H1 (cell line): ENCODE data around the gene TFF3. TPM values are rescaled to one million over a fixed set of nuclear protein-coding genes. Genes with fewer than 3 reads are reported as not detected.

Source experiments
- polyA plus RNA-seq, 7 experiments: library from polyadenylated mRNA; depleted of rRNA in 3 of 7; stranded (reverse) in 5 of 7; unstranded in 2 of 7; fragments of >200 nt in 5 of 7; fragments of 200-250 nt in 2 of 7; gene quantifications; 1 replicate in 5 of 7; 2 replicates in 1 of 7; 4 replicates in 1 of 7; pipeline versions ENCODE4 v1.2.1 to v1.2.3, GENCODE V29; 2011 to 2013; ENCODE audit warnings: missing spikeins in 2 of 7, mixed read lengths in 2 of 7
- total RNA-seq: library from RNA; stranded (reverse); fragmentation: NEBNext Ultra II Directional; extraction: Animal tissue kit (Norgen Biotek cat#: 25700); gene quantifications from 2 replicates; pipeline ENCODE4 v1.2.1, GENCODE V29; 2021
- TF ChIP-seq, protein P1 (sequence below): fragments of 300-600 bp; sonication (generic); IDR thresholded peaks from 2 replicates; pipeline ENCODE4 v1.7.1; 2012; ENCODE audit warnings: low read length, moderate library complexity, mild to moderate bottlenecking, inconsistent platforms; ENCODE audit not compliant: insufficient replicate concordance

The TFF3 gene
- total and polyA plus RNA-seq, 2 of the 8 experiments (the other 6 are each of a cell fraction or from before 2014, with no cell fraction given): 1.7 to 6.7 TPM

DNA sequence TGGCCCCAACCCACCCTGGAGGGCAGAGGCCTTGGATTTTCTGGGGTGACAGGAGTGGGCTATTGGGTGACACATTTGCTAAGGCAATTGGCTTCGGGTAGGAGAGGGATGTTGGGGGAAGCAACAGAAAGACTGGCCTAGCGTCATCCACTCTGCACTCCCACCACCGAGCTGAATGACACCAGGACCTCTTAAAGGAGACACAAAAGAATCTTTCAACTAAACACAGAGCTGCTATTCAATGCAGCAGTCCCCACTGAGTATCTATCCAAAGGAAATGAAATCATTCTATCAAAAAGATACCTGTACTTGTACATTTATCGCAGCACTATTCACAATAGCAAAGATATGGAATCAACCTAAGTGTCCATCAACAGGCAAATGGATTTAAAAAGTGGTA lies 29.4 kb upstream of the TFF3 start (continued):
- TF ChIP-seq, protein P1, sequence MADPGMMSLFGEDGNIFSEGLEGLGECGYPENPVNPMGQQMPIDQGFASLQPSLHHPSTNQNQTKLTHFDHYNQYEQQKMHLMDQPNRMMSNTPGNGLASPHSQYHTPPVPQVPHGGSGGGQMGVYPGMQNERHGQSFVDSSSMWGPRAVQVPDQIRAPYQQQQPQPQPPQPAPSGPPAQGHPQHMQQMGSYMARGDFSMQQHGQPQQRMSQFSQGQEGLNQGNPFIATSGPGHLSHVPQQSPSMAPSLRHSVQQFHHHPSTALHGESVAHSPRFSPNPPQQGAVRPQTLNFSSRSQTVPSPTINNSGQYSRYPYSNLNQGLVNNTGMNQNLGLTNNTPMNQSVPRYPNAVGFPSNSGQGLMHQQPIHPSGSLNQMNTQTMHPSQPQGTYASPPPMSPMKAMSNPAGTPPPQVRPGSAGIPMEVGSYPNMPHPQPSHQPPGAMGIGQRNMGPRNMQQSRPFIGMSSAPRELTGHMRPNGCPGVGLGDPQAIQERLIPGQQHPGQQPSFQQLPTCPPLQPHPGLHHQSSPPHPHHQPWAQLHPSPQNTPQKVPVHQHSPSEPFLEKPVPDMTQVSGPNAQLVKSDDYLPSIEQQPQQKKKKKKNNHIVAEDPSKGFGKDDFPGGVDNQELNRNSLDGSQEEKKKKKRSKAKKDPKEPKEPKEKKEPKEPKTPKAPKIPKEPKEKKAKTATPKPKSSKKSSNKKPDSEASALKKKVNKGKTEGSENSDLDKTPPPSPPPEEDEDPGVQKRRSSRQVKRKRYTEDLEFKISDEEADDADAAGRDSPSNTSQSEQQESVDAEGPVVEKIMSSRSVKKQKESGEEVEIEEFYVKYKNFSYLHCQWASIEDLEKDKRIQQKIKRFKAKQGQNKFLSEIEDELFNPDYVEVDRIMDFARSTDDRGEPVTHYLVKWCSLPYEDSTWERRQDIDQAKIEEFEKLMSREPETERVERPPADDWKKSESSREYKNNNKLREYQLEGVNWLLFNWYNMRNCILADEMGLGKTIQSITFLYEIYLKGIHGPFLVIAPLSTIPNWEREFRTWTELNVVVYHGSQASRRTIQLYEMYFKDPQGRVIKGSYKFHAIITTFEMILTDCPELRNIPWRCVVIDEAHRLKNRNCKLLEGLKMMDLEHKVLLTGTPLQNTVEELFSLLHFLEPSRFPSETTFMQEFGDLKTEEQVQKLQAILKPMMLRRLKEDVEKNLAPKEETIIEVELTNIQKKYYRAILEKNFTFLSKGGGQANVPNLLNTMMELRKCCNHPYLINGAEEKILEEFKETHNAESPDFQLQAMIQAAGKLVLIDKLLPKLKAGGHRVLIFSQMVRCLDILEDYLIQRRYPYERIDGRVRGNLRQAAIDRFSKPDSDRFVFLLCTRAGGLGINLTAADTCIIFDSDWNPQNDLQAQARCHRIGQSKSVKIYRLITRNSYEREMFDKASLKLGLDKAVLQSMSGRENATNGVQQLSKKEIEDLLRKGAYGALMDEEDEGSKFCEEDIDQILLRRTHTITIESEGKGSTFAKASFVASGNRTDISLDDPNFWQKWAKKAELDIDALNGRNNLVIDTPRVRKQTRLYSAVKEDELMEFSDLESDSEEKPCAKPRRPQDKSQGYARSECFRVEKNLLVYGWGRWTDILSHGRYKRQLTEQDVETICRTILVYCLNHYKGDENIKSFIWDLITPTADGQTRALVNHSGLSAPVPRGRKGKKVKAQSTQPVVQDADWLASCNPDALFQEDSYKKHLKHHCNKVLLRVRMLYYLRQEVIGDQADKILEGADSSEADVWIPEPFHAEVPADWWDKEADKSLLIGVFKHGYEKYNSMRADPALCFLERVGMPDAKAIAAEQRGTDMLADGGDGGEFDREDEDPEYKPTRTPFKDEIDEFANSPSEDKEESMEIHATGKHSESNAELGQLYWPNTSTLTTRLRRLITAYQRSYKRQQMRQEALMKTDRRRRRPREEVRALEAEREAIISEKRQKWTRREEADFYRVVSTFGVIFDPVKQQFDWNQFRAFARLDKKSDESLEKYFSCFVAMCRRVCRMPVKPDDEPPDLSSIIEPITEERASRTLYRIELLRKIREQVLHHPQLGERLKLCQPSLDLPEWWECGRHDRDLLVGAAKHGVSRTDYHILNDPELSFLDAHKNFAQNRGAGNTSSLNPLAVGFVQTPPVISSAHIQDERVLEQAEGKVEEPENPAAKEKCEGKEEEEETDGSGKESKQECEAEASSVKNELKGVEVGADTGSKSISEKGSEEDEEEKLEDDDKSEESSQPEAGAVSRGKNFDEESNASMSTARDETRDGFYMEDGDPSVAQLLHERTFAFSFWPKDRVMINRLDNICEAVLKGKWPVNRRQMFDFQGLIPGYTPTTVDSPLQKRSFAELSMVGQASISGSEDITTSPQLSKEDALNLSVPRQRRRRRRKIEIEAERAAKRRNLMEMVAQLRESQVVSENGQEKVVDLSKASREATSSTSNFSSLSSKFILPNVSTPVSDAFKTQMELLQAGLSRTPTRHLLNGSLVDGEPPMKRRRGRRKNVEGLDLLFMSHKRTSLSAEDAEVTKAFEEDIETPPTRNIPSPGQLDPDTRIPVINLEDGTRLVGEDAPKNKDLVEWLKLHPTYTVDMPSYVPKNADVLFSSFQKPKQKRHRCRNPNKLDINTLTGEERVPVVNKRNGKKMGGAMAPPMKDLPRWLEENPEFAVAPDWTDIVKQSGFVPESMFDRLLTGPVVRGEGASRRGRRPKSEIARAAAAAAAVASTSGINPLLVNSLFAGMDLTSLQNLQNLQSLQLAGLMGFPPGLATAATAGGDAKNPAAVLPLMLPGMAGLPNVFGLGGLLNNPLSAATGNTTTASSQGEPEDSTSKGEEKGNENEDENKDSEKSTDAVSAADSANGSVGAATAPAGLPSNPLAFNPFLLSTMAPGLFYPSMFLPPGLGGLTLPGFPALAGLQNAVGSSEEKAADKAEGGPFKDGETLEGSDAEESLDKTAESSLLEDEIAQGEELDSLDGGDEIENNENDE: no peak
